Keratinocyte (primary cell): Measurements from ENCODE around the gene ZFAND6. TPM values are rescaled to one million over a fixed set of nuclear protein-coding genes. Genes with fewer than 3 reads are reported as not detected.
A peak's percentile ranks its signal among the peaks of the same experiment; 100 is the strongest.
"Not testable (repeated sequence)": the region's sequence is repeated elsewhere in the genome, so short reads cannot be mapped to it uniquely, and the experiment has no call there.

Experiments
- DNase-seq: peaks from one replicate; pipeline ENCODE4 v3.0.0-alpha.2; 2011; ENCODE audit warnings: low read depth, missing footprints, low spot score
- FAIRE-seq: peaks from 2 replicates; lab custom pipeline; 2011; peaks lifted over from hg19 to GRCh38; lab: Jason Lieb, UNC
- H2AFZ ChIP-seq: 2 replicates; pipeline ENCODE4 v1.6.0; 2012; ENCODE audit warnings: low read length, control low read depth, inconsistent platforms; ENCODE audit not compliant: control insufficient read depth
- H3K27ac ChIP-seq: 2 replicates; pipeline ENCODE4 v1.5.1; 2011; ENCODE audit warnings: low read length; ENCODE audit not compliant: control insufficient read depth, insufficient read depth
- H3K27me3 ChIP-seq: 3 replicates; pipeline ENCODE4 v1.6.0; 2011; ENCODE audit warnings: low read length; ENCODE audit not compliant: control insufficient read depth, insufficient read depth; ENCODE audit errors: extremely low read depth
- H3K36me3 ChIP-seq, 2 experiments: 2 replicates in 1 of 2; 3 replicates in 1 of 2; pipeline ENCODE4 v1.5.1; 2011; ENCODE audit warnings: low read length in 2 of 2, mild to moderate bottlenecking in 1 of 2; ENCODE audit not compliant: control insufficient read depth in 2 of 2, insufficient read depth in 2 of 2; ENCODE audit errors: extremely low read depth in 1 of 2
- H3K4me1 ChIP-seq: 3 replicates; pipeline ENCODE4 v1.5.1; 2011; ENCODE audit warnings: low read length; ENCODE audit not compliant: control insufficient read depth, insufficient read depth; ENCODE audit errors: extremely low read depth
- H3K4me2 ChIP-seq: 3 replicates; pipeline ENCODE4 v1.6.0; 2011; ENCODE audit warnings: low read depth, low read length; ENCODE audit not compliant: control insufficient read depth, insufficient read depth; ENCODE audit errors: extremely low read depth
- H3K4me3 ChIP-seq, 3 experiments: fragments of 200-600 bp in 1 of 3; sonication (generic) in 1 of 3; 2 replicates in 2 of 3; 3 replicates in 1 of 3; pipeline ENCODE4 v1.5.1; 2011 to 2016; ENCODE audit warnings: low read length in 3 of 3, mild to moderate bottlenecking in 3 of 3, control low read depth in 2 of 3, inconsistent platforms in 1 of 3, low read depth in 1 of 3, mixed read lengths in 1 of 3, mixed run types in 1 of 3, moderate library complexity in 1 of 3; ENCODE audit not compliant: control insufficient read depth in 2 of 3, insufficient read depth in 2 of 3; ENCODE audit errors: extremely low read depth in 1 of 3
- H3K79me2 ChIP-seq: 2 replicates; pipeline ENCODE4 v1.6.0; 2012; ENCODE audit warnings: low read length; ENCODE audit not compliant: control insufficient read depth, insufficient read depth
- H3K9ac ChIP-seq: 3 replicates; pipeline ENCODE4 v1.6.0; 2011; ENCODE audit warnings: low read length; ENCODE audit not compliant: control insufficient read depth, insufficient read depth; ENCODE audit errors: extremely low read depth
- H3K9me1 ChIP-seq: 3 replicates; pipeline ENCODE4 v1.6.0; 2011; ENCODE audit warnings: low read length; ENCODE audit not compliant: control insufficient read depth, insufficient read depth; ENCODE audit errors: extremely low read depth
- H3K9me3 ChIP-seq: 2 replicates; pipeline ENCODE4 v1.5.1; 2012; ENCODE audit warnings: low read depth, low read length; ENCODE audit not compliant: control insufficient read depth
- H4K20me1 ChIP-seq: 3 replicates; pipeline ENCODE4 v1.6.0; 2011; ENCODE audit warnings: low read length; ENCODE audit not compliant: control insufficient read depth, insufficient read depth; ENCODE audit errors: extremely low read depth
- CTCF ChIP-seq, 3 experiments: IDR thresholded peaks in 1 of 3; conservative IDR thresholded peaks in 1 of 3; optimal IDR thresholded peaks in 1 of 3; 2 replicates in 2 of 3; 3 replicates in 1 of 3; pipeline versions ENCODE3 to v1.5.1; 2011; ENCODE audit warnings: low read length in 3 of 3, mild to moderate bottlenecking in 3 of 3, moderate library complexity in 2 of 3, control low read depth in 1 of 3, inconsistent platforms in 1 of 3; ENCODE audit not compliant: insufficient read depth in 2 of 3; ENCODE audit errors: extremely low read depth in 1 of 3
- EZH2 ChIP-seq: IDR thresholded peaks from one replicate; pipeline ENCODE4 v1.6.1; 2012; ENCODE audit warnings: inconsistent platforms, mild to moderate bottlenecking, low read length, moderate library complexity
- dilution Hi-C: fragments of 300-500 bp; cut with MboI; formaldehyde crosslinking; loops from one replicate; pipeline ENCODE4 v1.7.0; 2020; ENCODE audit warnings: low sequenced_read_pairs; ENCODE audit not compliant: extremely low pct_ligation_motif_present
- polyA minus RNA-seq, 3 experiments: library from RNA; depleted of rRNA, polyadenylated mRNA; stranded (reverse); fragments of >200 nt; gene quantifications; 1 replicate in 1 of 3; 2 replicates in 1 of 3; 3 replicates in 1 of 3; pipeline ENCODE4 v1.2.3, GENCODE V29; 2011
- polyA plus RNA-seq, 5 experiments: library from polyadenylated mRNA; depleted of rRNA in 3 of 5; stranded (reverse) in 3 of 5; stranded (forward) in 1 of 5; unstranded in 1 of 5; fragments of >200 nt; gene quantifications; 1 replicate in 1 of 5; 2 replicates in 3 of 5; 3 replicates in 1 of 5; pipeline versions ENCODE4 v1.2.1 to v1.2.3, GENCODE V29; 2011 to 2012; ENCODE audit warnings: missing spikeins in 2 of 5, low read depth in 1 of 5, low replicate concordance in 1 of 5

Gene ZFAND6
- 76.3 to 143 TPM (median 142 TPM) in 3 replicates for polyA plus RNA-seq
- 119 TPM for polyA plus RNA-seq (2011; ENCODE audit: low read depth)
- 69.3 and 130 TPM in 2 replicates for polyA plus RNA-seq (2011; cell fraction: cytosol; rRNA removed)
- polyA plus RNA-seq (2011; cell fraction: nucleus; rRNA removed): 76.2 and 94.2 TPM in 2 replicates
- 65.0 and 95.4 TPM in 2 replicates for polyA plus RNA-seq (2012; ENCODE audit: low replicate concordance)
- polyA minus RNA-seq: 13.2 to 111 TPM (median 97.5 TPM) in 3 replicates
- polyA minus RNA-seq (2011; cell fraction: cytosol; rRNA and poly(A)+ RNA removed): 85.6 TPM
- 47.2 and 67.4 TPM in 2 replicates for polyA minus RNA-seq (2011; cell fraction: nucleus; rRNA and poly(A)+ RNA removed)

GRCh38 chr15:80058851-80059785 is at the start of gene ZFAND6:
Gene ZFAND6, plus strand, starts transcription at chr15:80059676. Its CDS starts 60,669 bp downstream, at chr15:80120345.
- peak within 1 kb of the TSS; percentile 72 to 87 (median 78) for H3K4me3 ChIP-seq
- H3K36me3 ChIP-seq: no peaks in the 10 kb centered on the region
- peak within 1 kb of the TSS; percentile 100 for H3K4me2 ChIP-seq
- dilution Hi-C loops: no loop called here
- peak; percentile 72 for FAIRE-seq
- H2AFZ ChIP-seq: peak within 1 kb of the TSS; percentile 96
- H4K20me1 ChIP-seq: no peaks in the 10 kb centered on the region
- peaks cover 41% of the 10 kb centered on the region for H3K79me2 ChIP-seq
- H3K9me3 ChIP-seq: no peaks in the 10 kb centered on the region
- H3K27me3 ChIP-seq: no peaks in the 10 kb centered on the region
- peak in 1 of 3 experiments; percentile 30 for TF ChIP-seq CTCF (optimal IDR thresholded peaks at IDR 0.05 in 1 of 3, IDR thresholded peaks at IDR 0.05 in 1 of 3, conservative IDR thresholded peaks at IDR 0.05 in 1 of 3; ENCODE audit: extremely low read depth in 1 of 3, insufficient read depth in 2 of 3, low read length in 3 of 3)
- TF ChIP-seq EZH2: no peak
- peak; percentile 46 for DNase-seq
- H3K27ac ChIP-seq: peak within 1 kb of the TSS; percentile 95
- H3K4me1 ChIP-seq: peaks cover 22% of the 10 kb centered on the region
- peak within 1 kb of the TSS; percentile 93 for H3K9ac ChIP-seq
- H3K9me1 ChIP-seq: no peaks in the 10 kb centered on the region

GRCh38 chr15:80010131-80010673 is 49.3 kb upstream of the ZFAND6 start:
- Histone ChIP-seq H3K4me1 (peaks cover 11% of the 10 kb centered on the region), H3K9me3 (no peaks in the 10 kb centered on the region), H3K27me3 (no peaks in the 10 kb centered on the region), H3K36me3 (no peaks in the 10 kb centered on the region), H3K9ac (no peak overlapping the region), H2AFZ (no peak overlapping the region), H3K79me2 (no peaks in the 10 kb centered on the region), H4K20me1 (no peaks in the 10 kb centered on the region), H3K4me2 (no peak overlapping the region), H3K27ac (no peak overlapping the region), H3K9me1 (no peaks in the 10 kb centered on the region), H3K4me3 (no peak overlapping the region)
- TF ChIP-seq CTCF (optimal IDR thresholded peaks at IDR 0.05 in 1 of 3, IDR thresholded peaks at IDR 0.05 in 1 of 3, conservative IDR thresholded peaks at IDR 0.05 in 1 of 3; ENCODE audit: extremely low read depth in 1 of 3, insufficient read depth in 2 of 3, low read length in 3 of 3) (no peak), EZH2 (no peak)
- no peak for FAIRE-seq
- DNase-seq: no peak
- dilution Hi-C loops: no loop called here

- H4K20me1 ChIP-seq, H3K9me3 ChIP-seq, FAIRE-seq, dilution Hi-C loops, H3K27ac ChIP-seq, H3K4me2 ChIP-seq, H3K79me2 ChIP-seq, H3K27me3 ChIP-seq, H3K9me1 ChIP-seq, H3K9ac ChIP-seq, H2AFZ ChIP-seq, DNase-seq, H3K36me3 ChIP-seq, H3K4me3 ChIP-seq: not testable (repeated sequence)
- peaks cover 11% of the 10 kb centered on the region for H3K4me1 ChIP-seq
These were observed 48.4 kb upstream of the ZFAND6 start for GRCh38 chr15:80011041-80011523.
